Mucosa of rectum (tissue), 2 donors: ENCODE data around the gene TRIM52.
"Not testable (repeated sequence)": the region's sequence is repeated elsewhere in the genome, so short reads cannot be mapped to it uniquely, and the experiment has no call there.

ENCODE experiments used
- H3K27ac ChIP-seq, 2 donors: one replicate each; pipeline ENCODE4 v1.7.0; 2013; ENCODE audit warnings: inconsistent platforms in 2 of 2, low read depth in 2 of 2, low read length in 2 of 2
- H3K27me3 ChIP-seq, 2 donors: one replicate each; pipeline ENCODE4 v1.7.0; 2013; ENCODE audit warnings: low read length in 2 of 2; ENCODE audit not compliant: control insufficient read depth in 2 of 2, insufficient read depth in 2 of 2
- H3K36me3 ChIP-seq, 2 donors: one replicate each; pipeline ENCODE4 v1.7.0; 2013; ENCODE audit warnings: low read length in 2 of 2; ENCODE audit not compliant: control insufficient read depth in 2 of 2, insufficient read depth in 2 of 2
- H3K4me1 ChIP-seq, 2 donors: one replicate each; pipeline ENCODE4 v1.7.0; 2013; ENCODE audit warnings: low read length in 2 of 2, mild to moderate bottlenecking in 1 of 2; ENCODE audit not compliant: control insufficient read depth in 2 of 2, insufficient read depth in 2 of 2
- H3K4me3 ChIP-seq, 2 donors: one replicate each; pipeline ENCODE4 v1.7.0; 2013; ENCODE audit warnings: low read length in 2 of 2
- H3K9ac ChIP-seq, 2 donors: one replicate each; pipeline ENCODE4 v1.7.0; 2013; ENCODE audit warnings: low read length in 2 of 2, low read depth in 1 of 2, mild to moderate bottlenecking in 1 of 2
- H3K9me3 ChIP-seq, 2 donors: one replicate each; pipeline ENCODE4 v1.7.0; 2013; ENCODE audit warnings: low read length in 2 of 2; ENCODE audit not compliant: control insufficient read depth in 2 of 2
- donor health status: healthy.
- donor health status: Normal muscosa, but diverticular disease.

The TRIM52 gene

GRCh38 chr5:181260720-181261319 is at the start of gene TRIM52:
Gene TRIM52, minus strand, starts transcription at chr5:181261143. Its CDS starts 330 bp downstream, at chr5:181260813.
- H3K27ac ChIP-seq = peak within 1 kb of the TSS; percentile 98
- peak within 1 kb of the TSS; percentile 96 to 99 for H3K9ac ChIP-seq
- H3K4me1 ChIP-seq = peaks cover 21 to 32% of the 10 kb centered on the region in 2 donors
- peak within 1 kb of the TSS; percentile 83 to 95 for H3K4me3 ChIP-seq
- peaks cover 6% of the 10 kb centered on the region in 2 donors for H3K36me3 ChIP-seq
- no peaks in the 10 kb centered on the region for H3K9me3 ChIP-seq
- H3K27me3 ChIP-seq = no peaks in the 10 kb centered on the region

GRCh38 chr5:181287331-181287730 is 26.4 kb upstream of the TRIM52 start:
- H3K4me3 ChIP-seq, H3K9me3 ChIP-seq, H3K36me3 ChIP-seq, H3K9ac ChIP-seq, H3K4me1 ChIP-seq, H3K27me3 ChIP-seq, H3K27ac ChIP-seq: not testable (repeated sequence)

GRCh38 chr5:181285962-181286705 is 25.2 kb upstream of the TRIM52 start:
- not testable (repeated sequence) for H3K27me3 ChIP-seq, H3K36me3 ChIP-seq, H3K9me3 ChIP-seq, H3K4me3 ChIP-seq, H3K4me1 ChIP-seq, H3K27ac ChIP-seq, H3K9ac ChIP-seq

- H3K4me3 ChIP-seq, H3K27me3 ChIP-seq, H3K27ac ChIP-seq, H3K36me3 ChIP-seq, H3K9me3 ChIP-seq, H3K9ac ChIP-seq, H3K4me1 ChIP-seq: not testable (repeated sequence)
These were observed 23.2 kb upstream of the TRIM52 start for GRCh38 chr5:181283841-181284755.

GRCh38 chr5:181283347-181283746 is 22.4 kb upstream of the TRIM52 start:
- H3K9ac ChIP-seq = no peak overlapping the region
- H3K4me1 ChIP-seq = no peaks in the 10 kb centered on the region
- H3K27ac ChIP-seq = no peak overlapping the region
- no peaks in the 10 kb centered on the region for H3K27me3 ChIP-seq
- H3K36me3 ChIP-seq = no peaks in the 10 kb centered on the region
- H3K4me3 ChIP-seq = no peak overlapping the region
- H3K9me3 ChIP-seq = no peaks in the 10 kb centered on the region

- H3K9ac ChIP-seq = no peak overlapping the region
- H3K4me1 ChIP-seq = no peaks in the 10 kb centered on the region
- H3K9me3 ChIP-seq = no peaks in the 10 kb centered on the region
- H3K27ac ChIP-seq = no peak overlapping the region
- no peaks in the 10 kb centered on the region for H3K27me3 ChIP-seq
- H3K4me3 ChIP-seq = no peak overlapping the region
- H3K36me3 ChIP-seq = no peaks in the 10 kb centered on the region
These were observed 21.9 kb upstream of the TRIM52 start for GRCh38 chr5:181282874-181283273.

- not testable (repeated sequence) for H3K27ac ChIP-seq, H3K36me3 ChIP-seq, H3K4me1 ChIP-seq, H3K9me3 ChIP-seq, H3K4me3 ChIP-seq, H3K9ac ChIP-seq, H3K27me3 ChIP-seq
These were observed 21.5 kb upstream of the TRIM52 start for GRCh38 chr5:181282415-181282814.

- Histone ChIP-seq H3K9ac (no peak overlapping the region), H3K36me3 (no peaks in the 10 kb centered on the region), H3K4me3 (no peak overlapping the region), H3K27ac (no peak overlapping the region), H3K4me1 (no peaks in the 10 kb centered on the region), H3K9me3 (no peaks in the 10 kb centered on the region), H3K27me3 (no peaks in the 10 kb centered on the region)
These were observed 21.0 kb upstream of the TRIM52 start for GRCh38 chr5:181281984-181282316.

GRCh38 chr5:181281077-181281983 is 20.4 kb upstream of the TRIM52 start:
- H3K4me1 ChIP-seq = no peaks in the 10 kb centered on the region
- H3K27ac ChIP-seq = no peak overlapping the region
- H3K9me3 ChIP-seq = no peaks in the 10 kb centered on the region
- H3K27me3 ChIP-seq = no peaks in the 10 kb centered on the region
- H3K9ac ChIP-seq = no peak overlapping the region
- no peaks in the 10 kb centered on the region for H3K36me3 ChIP-seq
- H3K4me3 ChIP-seq = no peak overlapping the region
